Thyroid gland (tissue), 4 donors: ENCODE measurements around the gene FHIT. TPM values are rescaled to one million over a fixed set of nuclear protein-coding genes. Genes with fewer than 3 reads are reported as not detected.

Source experiments
- DNase-seq, 2 donors: peaks; one replicate each; pipeline ENCODE4 v3.0.0-alpha.2; 2019
- H3K27ac ChIP-seq, 3 donors: fragments of 200-600 bp; sonication (generic); 1 replicate in 2 of 3; 2 replicates in 1 of 3; pipeline ENCODE4 v1.5.1; 2016 to 2019; ENCODE audit warnings: mild to moderate bottlenecking in 1 of 3, moderate library complexity in 1 of 3
- H3K27me3 ChIP-seq: fragments of 200-600 bp; sonication (generic); one replicate; pipeline ENCODE4 v1.5.1; 2019
- H3K36me3 ChIP-seq, 2 donors: fragments of 200-600 bp; sonication (generic); one replicate each; pipeline ENCODE4 v1.5.1; 2016 to 2019
- H3K4me1 ChIP-seq, 2 donors: fragments of 200-600 bp; sonication (generic); one replicate each; pipeline ENCODE4 v1.5.1; 2017 to 2019
- H3K4me3 ChIP-seq, 3 donors: fragments of 200-600 bp; sonication (generic); replicated peaks in 1 of 3; 1 replicate in 2 of 3; 2 replicates in 1 of 3; pipeline ENCODE4 v1.5.1; 2016; ENCODE audit warnings: mild to moderate bottlenecking in 1 of 3
- H3K9me3 ChIP-seq: fragments of 200-600 bp; sonication (generic); one replicate; pipeline ENCODE4 v1.5.1; 2017
- POLR2A ChIP-seq, 2 donors: fragments of 450-650 bp; IDR thresholded peaks; one replicate each; pipeline ENCODE4 v1.6.1; 2017; ENCODE audit warnings: antibody characterized with exemption in 2 of 2, mild to moderate bottlenecking in 2 of 2, moderate library complexity in 1 of 2
- WGBS, 2 donors: methylation state at CpG; one replicate each; pipeline ENCODE4 v1.1.5; 2017; 5-methylcytosine and 5-hydroxymethylcytosine counted together
- intact Hi-C: fragments of 100-400 bp; cut with DNase I; formaldehyde crosslinking; loops from one replicate; pipeline ENCODE4 v1.15.1; 2023
- total RNA-seq, 4 donors: library from RNA; depleted of rRNA; stranded (reverse); fragments of >200 nt; gene quantifications; one replicate each; pipeline ENCODE4 v1.2.3, GENCODE V29; 2016
- TF ChIP-seq, protein P1 (sequence below), 6 experiments: fragments of 200-600 bp in 3 of 6; fragments of 450-650 bp in 3 of 6; sonication (generic) in 3 of 6; IDR thresholded peaks; one replicate each; pipeline ENCODE4 v1.5.1; 2016 to 2019; ENCODE audit warnings: antibody characterized with exemption in 6 of 6, mild to moderate bottlenecking in 2 of 6, inconsistent platforms in 1 of 6, moderate library complexity in 1 of 6

FHIT gene
- total RNA-seq, 4 donors from 2014 or later: 12.2 to 18.9 (median 16.2) TPM

DNA sequence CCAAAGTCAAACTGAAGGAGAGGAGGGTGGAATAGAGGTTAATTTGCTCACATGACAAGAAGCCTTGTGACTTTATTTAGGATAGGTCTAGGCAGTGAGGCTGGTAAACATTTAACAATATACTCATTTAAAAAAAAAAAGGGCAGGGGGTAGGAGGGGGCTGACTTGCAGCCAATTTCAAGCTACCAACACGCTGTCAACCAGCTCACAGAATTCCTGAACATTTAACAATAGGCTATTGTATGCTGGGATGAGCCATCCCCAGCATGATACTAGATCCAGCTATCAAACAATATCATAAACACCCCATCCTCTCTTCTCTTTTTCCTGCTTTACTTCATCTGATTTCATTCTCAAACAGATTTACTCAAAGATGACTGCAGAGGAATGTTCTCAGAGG is 1105.1 kb downstream of the FHIT start:
- Histone ChIP-seq H3K9me3 (no peaks in the 10 kb centered on the region), H3K36me3 (no peaks in the 10 kb centered on the region), H3K4me1 (no peaks in the 10 kb centered on the region), H3K27ac (no peak overlapping the region), H3K4me3 (no peak overlapping the region), H3K27me3 (no peaks in the 10 kb centered on the region)
- intact Hi-C loops: no loop called here
- DNase-seq: no peak
- 27 to 76% methylated on average over 1 of the region's 1 CpG for WGBS, 2 donors
- no peak for TF ChIP-seq POLR2A (IDR thresholded peaks at IDR 0.05)
- TF ChIP-seq, protein P1, sequence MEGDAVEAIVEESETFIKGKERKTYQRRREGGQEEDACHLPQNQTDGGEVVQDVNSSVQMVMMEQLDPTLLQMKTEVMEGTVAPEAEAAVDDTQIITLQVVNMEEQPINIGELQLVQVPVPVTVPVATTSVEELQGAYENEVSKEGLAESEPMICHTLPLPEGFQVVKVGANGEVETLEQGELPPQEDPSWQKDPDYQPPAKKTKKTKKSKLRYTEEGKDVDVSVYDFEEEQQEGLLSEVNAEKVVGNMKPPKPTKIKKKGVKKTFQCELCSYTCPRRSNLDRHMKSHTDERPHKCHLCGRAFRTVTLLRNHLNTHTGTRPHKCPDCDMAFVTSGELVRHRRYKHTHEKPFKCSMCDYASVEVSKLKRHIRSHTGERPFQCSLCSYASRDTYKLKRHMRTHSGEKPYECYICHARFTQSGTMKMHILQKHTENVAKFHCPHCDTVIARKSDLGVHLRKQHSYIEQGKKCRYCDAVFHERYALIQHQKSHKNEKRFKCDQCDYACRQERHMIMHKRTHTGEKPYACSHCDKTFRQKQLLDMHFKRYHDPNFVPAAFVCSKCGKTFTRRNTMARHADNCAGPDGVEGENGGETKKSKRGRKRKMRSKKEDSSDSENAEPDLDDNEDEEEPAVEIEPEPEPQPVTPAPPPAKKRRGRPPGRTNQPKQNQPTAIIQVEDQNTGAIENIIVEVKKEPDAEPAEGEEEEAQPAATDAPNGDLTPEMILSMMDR (IDR thresholded peaks at IDR 0.05): no peak

DNA sequence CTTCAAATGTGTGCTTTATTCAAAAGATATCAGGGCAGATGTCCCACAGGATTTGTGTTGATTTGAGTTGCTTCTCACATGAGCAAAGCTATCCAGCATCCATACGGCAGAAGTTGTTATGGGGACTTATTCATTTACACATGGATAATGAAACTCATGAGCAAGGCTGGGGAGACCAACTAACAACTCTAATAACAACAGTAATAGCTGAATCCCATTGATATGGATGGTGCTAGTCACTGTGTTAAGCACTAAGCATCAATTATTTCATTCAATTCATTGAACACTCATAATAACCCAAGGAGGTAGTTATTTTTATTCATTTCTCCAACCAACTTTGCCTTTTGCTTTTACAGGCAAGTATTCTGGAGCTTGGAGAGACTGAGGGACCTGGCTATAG is 1107.2 kb downstream of the FHIT start:
- no peaks in the 10 kb centered on the region for H3K9me3 ChIP-seq
- no peak overlapping the region for H3K27ac ChIP-seq
- 92 to 100% methylated on average over 1 of the region's 1 CpG for WGBS, 2 donors
- intact Hi-C loops: no loop called here
- H3K4me3 ChIP-seq: no peak overlapping the region
- no peak for DNase-seq
- H3K4me1 ChIP-seq: no peaks in the 10 kb centered on the region
- TF ChIP-seq, protein P1 (IDR thresholded peaks at IDR 0.05): no peak
- TF ChIP-seq POLR2A (IDR thresholded peaks at IDR 0.05): no peak
- no peaks in the 10 kb centered on the region for H3K27me3 ChIP-seq
- no peaks in the 10 kb centered on the region for H3K36me3 ChIP-seq

DNA sequence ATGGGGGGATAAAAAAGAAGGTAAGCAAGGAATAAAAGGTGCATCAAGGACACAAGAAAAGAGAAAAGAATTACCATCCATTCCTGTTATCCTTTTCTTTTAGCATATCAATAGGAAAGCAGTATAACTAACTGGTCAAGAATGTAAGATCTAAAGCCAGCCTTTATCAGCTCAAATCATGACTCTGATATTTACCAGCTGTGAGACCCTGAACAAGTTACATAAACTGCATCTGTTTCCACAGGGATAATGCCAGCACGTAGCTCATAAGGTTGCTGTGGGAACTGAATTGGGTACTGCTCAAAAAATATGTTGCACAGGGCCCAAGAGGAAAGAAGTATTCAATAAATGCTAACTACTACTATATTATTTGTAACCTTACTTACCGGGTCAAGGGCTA is 1109.2 kb downstream of the FHIT start:
- Histone ChIP-seq H3K9me3 (no peaks in the 10 kb centered on the region), H3K27me3 (no peaks in the 10 kb centered on the region), H3K4me3 (no peak overlapping the region), H3K36me3 (no peaks in the 10 kb centered on the region), H3K4me1 (no peaks in the 10 kb centered on the region), H3K27ac (no peak overlapping the region)
- 77 to 80% methylated on average over 2 of the region's 2 CpGs for WGBS, 2 donors
- TF ChIP-seq, protein P1 (IDR thresholded peaks at IDR 0.05): no peak
- no peak for TF ChIP-seq POLR2A (IDR thresholded peaks at IDR 0.05)
- intact Hi-C loops: no loop called here
- DNase-seq: no peak

DNA sequence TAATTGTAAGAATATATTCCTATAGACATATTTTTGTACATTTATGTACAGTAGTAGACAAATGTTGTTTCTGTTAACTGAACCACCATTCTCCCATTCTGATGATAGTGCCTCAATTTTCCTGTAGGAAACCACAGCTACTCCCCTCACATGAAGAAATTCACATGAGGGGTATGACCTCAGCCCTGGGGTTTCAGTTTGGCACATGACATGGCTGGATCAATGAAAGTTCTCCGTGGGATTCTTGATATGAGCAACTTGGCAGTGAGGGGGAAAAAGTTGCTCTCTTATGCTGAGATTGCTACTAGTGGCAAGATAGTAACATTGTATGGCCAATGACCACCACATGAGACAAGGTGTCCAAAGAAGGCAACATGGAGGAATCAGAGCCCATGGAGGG is 1111.1 kb downstream of the FHIT start:
- Histone ChIP-seq H3K36me3 (no peaks in the 10 kb centered on the region), H3K4me3 (no peak overlapping the region), H3K27me3 (no peaks in the 10 kb centered on the region), H3K27ac (no peak overlapping the region), H3K4me1 (no peaks in the 10 kb centered on the region), H3K9me3 (no peaks in the 10 kb centered on the region)
- no peak for DNase-seq
- 93 to 100% methylated on average over 1 of the region's 1 CpG for WGBS, 2 donors
- TF ChIP-seq, protein P1 (IDR thresholded peaks at IDR 0.05): no peak
- TF ChIP-seq POLR2A (IDR thresholded peaks at IDR 0.05): no peak
- intact Hi-C loops: no loop called here

DNA sequence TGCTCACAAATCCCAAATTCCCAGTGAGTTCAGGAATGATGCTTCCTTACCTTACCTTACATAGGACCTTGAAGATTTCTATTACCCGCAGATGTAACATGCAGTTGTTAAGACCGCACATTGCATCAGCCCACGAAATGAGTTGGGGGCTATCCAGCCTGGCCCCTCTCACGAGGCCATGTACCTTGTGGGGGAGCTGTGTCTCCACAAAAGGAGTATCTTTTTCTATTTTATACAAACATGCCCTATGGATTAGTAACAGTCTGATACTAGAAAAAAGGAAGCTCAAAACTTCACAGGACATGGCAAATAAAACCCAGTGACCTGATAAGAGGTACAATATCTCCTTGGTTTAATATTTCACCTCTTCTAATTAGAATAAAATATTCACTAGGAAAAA is 1114.7 kb downstream of the FHIT start:
- Histone ChIP-seq H3K4me1 (no peaks in the 10 kb centered on the region), H3K27ac (no peak overlapping the region), H3K4me3 (no peak overlapping the region), H3K9me3 (no peaks in the 10 kb centered on the region), H3K36me3 (no peaks in the 10 kb centered on the region), H3K27me3 (no peaks in the 10 kb centered on the region)
- no peak for DNase-seq
- TF ChIP-seq POLR2A (IDR thresholded peaks at IDR 0.05): no peak
- TF ChIP-seq, protein P1 (IDR thresholded peaks at IDR 0.05): no peak
- intact Hi-C loops: no loop called here
- 88 to 92% methylated on average over 4 of the region's 4 CpGs for WGBS, 2 donors
